ENCODE results near the gene ALOX15B. TPM values are rescaled to one million over a fixed set of nuclear protein-coding genes. Genes with fewer than 3 reads are reported as not detected.

ALOX15B gene
- total RNA-seq, 1 experiment from 2014 or later, result 0.30 TPM

- H2AFZ ChIP-seq (ENCODE audit: low read depth, low read length, poor library complexity, severe bottlenecking), result no peak overlapping the region
- ChIA-PET CTCF (interaction anchor here (0.7 to 2.5 kb wide), 2 partner anchors 28 to 671 kb away, joined by 3 to 6 read pairs; no protein-coding TSS in a partner anchor), POLR2A (no interaction called here), RAD21 (ENCODE audit: low non-redundant PET in 1 of 2, low total read pairs in 2 of 2, uncharacterized antibody in 2 of 2, unreplicated experiment in 2 of 2) (no interaction called here)
- H3K4me3 ChIP-seq (replicated peaks in 1 of 2; ENCODE audit: low read depth in 1 of 2, low read length in 2 of 2), result no peak overlapping the region
- BruUV-seq (replicated peaks), result no TSS peak
- no peak for TF ChIP-seq RAD21 (IDR thresholded peaks at IDR 0.05; ENCODE audit: low read depth)
- no peak for TF ChIP-seq JUND (IDR thresholded peaks at IDR 0.05)
- TF ChIP-seq, protein P1, sequence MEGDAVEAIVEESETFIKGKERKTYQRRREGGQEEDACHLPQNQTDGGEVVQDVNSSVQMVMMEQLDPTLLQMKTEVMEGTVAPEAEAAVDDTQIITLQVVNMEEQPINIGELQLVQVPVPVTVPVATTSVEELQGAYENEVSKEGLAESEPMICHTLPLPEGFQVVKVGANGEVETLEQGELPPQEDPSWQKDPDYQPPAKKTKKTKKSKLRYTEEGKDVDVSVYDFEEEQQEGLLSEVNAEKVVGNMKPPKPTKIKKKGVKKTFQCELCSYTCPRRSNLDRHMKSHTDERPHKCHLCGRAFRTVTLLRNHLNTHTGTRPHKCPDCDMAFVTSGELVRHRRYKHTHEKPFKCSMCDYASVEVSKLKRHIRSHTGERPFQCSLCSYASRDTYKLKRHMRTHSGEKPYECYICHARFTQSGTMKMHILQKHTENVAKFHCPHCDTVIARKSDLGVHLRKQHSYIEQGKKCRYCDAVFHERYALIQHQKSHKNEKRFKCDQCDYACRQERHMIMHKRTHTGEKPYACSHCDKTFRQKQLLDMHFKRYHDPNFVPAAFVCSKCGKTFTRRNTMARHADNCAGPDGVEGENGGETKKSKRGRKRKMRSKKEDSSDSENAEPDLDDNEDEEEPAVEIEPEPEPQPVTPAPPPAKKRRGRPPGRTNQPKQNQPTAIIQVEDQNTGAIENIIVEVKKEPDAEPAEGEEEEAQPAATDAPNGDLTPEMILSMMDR (IDR thresholded peaks at IDR 0.05 in 2 of 3, conservative IDR thresholded peaks at IDR 0.05 in 1 of 3; ENCODE audit: borderline replicate concordance in 1 of 3, insufficient read depth in 1 of 3, low read depth in 2 of 3, low read length in 2 of 3), result no peak
- no peak for TF ChIP-seq EGR1 (IDR thresholded peaks at IDR 0.05; ENCODE audit: low read depth)
- TF ChIP-seq SRF (IDR thresholded peaks at IDR 0.05; ENCODE audit: low read depth), result no peak
- no peak for TF ChIP-seq CEBPB (IDR thresholded peaks at IDR 0.05; ENCODE audit: low read depth)
- no peak for TF ChIP-seq EZH2phosphoT487 (IDR thresholded peaks at IDR 0.05; ENCODE audit: borderline replicate concordance)
- TF ChIP-seq TCF7L2 (IDR thresholded peaks at IDR 0.05; ENCODE audit: borderline replicate concordance, extremely low read depth, insufficient read depth, insufficient read length), result no peak
- no peak for TF ChIP-seq ZBTB33 (IDR thresholded peaks at IDR 0.05; ENCODE audit: extremely low read depth, insufficient replicate concordance, low read length)
- no peak for TF ChIP-seq SIN3A (IDR thresholded peaks at IDR 0.05; ENCODE audit: low read depth)
- TF ChIP-seq REST (IDR thresholded peaks at IDR 0.05; ENCODE audit: low read depth), result no peak
- TF ChIP-seq ATF3 (IDR thresholded peaks at IDR 0.05), result no peak
- TF ChIP-seq EZH2 (IDR thresholded peaks at IDR 0.05), result no peak
- TF ChIP-seq MAX (IDR thresholded peaks at IDR 0.05), result no peak
- TF ChIP-seq CBX3 (IDR thresholded peaks at IDR 0.05; ENCODE audit: low read depth), result no peak
- no peak for ATAC-seq
- H4K20me1 ChIP-seq (ENCODE audit: insufficient read depth), result no peaks in the 10 kb centered on the region
- no peak overlapping the region for H3K27ac ChIP-seq (ENCODE audit: low read depth, low read length)
- H3K9ac ChIP-seq (ENCODE audit: low read length), result no peak overlapping the region
- peaks cover 2% of the 10 kb centered on the region; the same call in 1 of the 2 replicates for H3K79me2 ChIP-seq (ENCODE audit: insufficient read depth, low read length)
- peaks cover 4% of the 10 kb centered on the region; the same call in 1 of the 2 replicates for H3K27me3 ChIP-seq (ENCODE audit: insufficient read depth, low read length)
- intact Hi-C loops (cut with micrococcal nuclease), result loop anchor here (5.0 kb wide), 1 partner anchor 42 kb away; the partner anchor contains the start of gene ALOXE3
- no peaks in the 10 kb centered on the region for H3K36me3 ChIP-seq (ENCODE audit: control insufficient read depth in 1 of 2, insufficient read depth in 2 of 2, low read length in 2 of 2)
- H3K9me2 ChIP-seq (ENCODE audit: insufficient read depth), result no peaks in the 10 kb centered on the region
- H3K4me2 ChIP-seq (ENCODE audit: low read length), result no peak overlapping the region
- no peak for DNase-seq (ENCODE audit: low read depth, low spot score)
- H3K9me3 ChIP-seq (ENCODE audit: control insufficient read depth in 1 of 2, insufficient read depth in 1 of 2, low read depth in 1 of 2, low read length in 2 of 2), result no peaks in the 10 kb centered on the region
- H3K4me1 ChIP-seq (ENCODE audit: control insufficient read depth in 1 of 2, insufficient read depth in 2 of 2, low read length in 2 of 2), result peaks cover 2 to 35% of the 10 kb centered on the region in 2 experiments; a peak in 3 of 4 replicates
These were observed 36.9 kb downstream of the ALOX15B start for GRCh38 chr17:8075574-8076342.

All from HCT116 (cell line).